Loucy (cell line): ENCODE results near the gene CYP1A1.
"Not testable (repeated sequence)": the region's sequence is repeated elsewhere in the genome, so short reads cannot be mapped to it uniquely, and the experiment has no call there.

ENCODE experiments used
- H2AFZ ChIP-seq: fragments of 200-600 bp; sonication (generic); 2 replicates; pipeline ENCODE4 v1.6.0; 2016; ENCODE audit warnings: antibody characterized with exemption, mild to moderate bottlenecking, low read length, moderate library complexity
- H3F3A ChIP-seq: fragments of 200-600 bp; 2 replicates; pipeline ENCODE4 v1.6.0; 2016; ENCODE audit warnings: antibody characterized with exemption, low read depth, mild to moderate bottlenecking
- H3K27me3 ChIP-seq: fragments of 200-600 bp; sonication (generic); 2 replicates; pipeline ENCODE4 v1.6.1; 2014; ENCODE audit warnings: low read length, mild to moderate bottlenecking; ENCODE audit not compliant: insufficient read depth, poor library complexity, severe bottlenecking
- H3K36me3 ChIP-seq: fragments of 200-600 bp; sonication (generic); 2 replicates; pipeline ENCODE4 v1.6.1; 2016; ENCODE audit warnings: low read length; ENCODE audit not compliant: insufficient read depth
- H3K4me1 ChIP-seq: fragments of 200-600 bp; sonication (generic); 2 replicates; pipeline ENCODE4 v1.5.1; 2014; ENCODE audit warnings: low read length, mild to moderate bottlenecking; ENCODE audit not compliant: insufficient read depth, poor library complexity, severe bottlenecking
- H3K4me2 ChIP-seq: fragments of 200-600 bp; sonication (generic); 2 replicates; pipeline ENCODE4 v1.6.0; 2014; ENCODE audit warnings: antibody characterized with exemption, low read length, low read depth, mild to moderate bottlenecking; ENCODE audit not compliant: poor library complexity, severe bottlenecking
- H3K4me3 ChIP-seq: fragments of 200-600 bp; sonication (generic); 2 replicates; pipeline ENCODE4 v1.5.1; 2014; ENCODE audit warnings: low read length, mild to moderate bottlenecking, mixed read lengths; ENCODE audit not compliant: poor library complexity, severe bottlenecking
- H3K79me2 ChIP-seq: fragments of 200-600 bp; sonication (generic); 2 replicates; pipeline ENCODE4 v1.6.1; 2014; ENCODE audit warnings: low read length; ENCODE audit not compliant: insufficient read depth
- H3K9ac ChIP-seq: fragments of 200-600 bp; sonication (generic); 2 replicates; pipeline ENCODE4 v1.6.0; 2014; ENCODE audit warnings: mild to moderate bottlenecking, low read depth, low read length, moderate library complexity; ENCODE audit not compliant: poor library complexity, severe bottlenecking
- H3K9me2 ChIP-seq: fragments of 200-600 bp; sonication (generic); replicated peaks from 2 replicates; pipeline ENCODE4 v1.6.1; 2016; ENCODE audit warnings: low read depth, low read length, mixed read lengths
- H3K9me3 ChIP-seq: fragments of 200-600 bp; sonication (generic); 2 replicates; pipeline ENCODE4 v1.6.1; 2014; ENCODE audit warnings: mild to moderate bottlenecking, antibody characterized with exemption, low read length, low read depth; ENCODE audit not compliant: insufficient read depth
- H4K20me1 ChIP-seq: fragments of 200-600 bp; sonication (generic); 2 replicates; pipeline ENCODE4 v1.6.0; 2014; ENCODE audit warnings: antibody characterized with exemption, low read length, mild to moderate bottlenecking; ENCODE audit not compliant: insufficient read depth, poor library complexity, severe bottlenecking
- EZH2phosphoT487 ChIP-seq: fragments of 200-600 bp; IDR thresholded peaks from 2 replicates; pipeline ENCODE4 v1.6.1; 2018; ENCODE audit warnings: antibody characterized with exemption, mild to moderate bottlenecking, moderate library complexity, borderline replicate concordance
- TF ChIP-seq, protein P1 (sequence below): fragments of 200-600 bp; sonication (generic); conservative IDR thresholded peaks from 2 replicates; pipeline ENCODE4 v1.5.1; 2014; ENCODE audit warnings: mild to moderate bottlenecking, antibody characterized with exemption, low read length

Gene CYP1A1

DNA sequence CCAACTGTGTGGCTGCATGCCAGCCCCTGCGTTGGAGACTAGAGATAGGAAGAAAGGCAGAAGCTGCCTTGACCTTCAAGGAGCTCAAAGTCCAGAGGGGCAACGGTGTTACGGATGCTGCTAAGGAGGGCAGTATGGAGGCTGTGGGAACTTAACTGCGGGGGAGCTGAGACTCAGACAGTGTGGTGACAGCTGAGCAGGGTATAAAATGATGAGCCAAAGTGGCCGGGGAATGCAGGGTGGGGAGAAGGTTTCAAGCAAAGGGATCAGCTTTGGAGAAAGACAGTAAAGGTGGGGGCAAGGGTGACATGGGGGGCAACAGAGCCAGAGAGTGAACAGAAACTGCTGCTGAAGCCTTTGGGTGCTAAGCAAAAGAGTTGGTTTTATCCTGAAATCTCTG is 17.1 kb upstream of the CYP1A1 start:
- Histone ChIP-seq H3K4me3 (no peak overlapping the region), H3K4me1 (no peaks in the 10 kb centered on the region), H3K9me3 (no peaks in the 10 kb centered on the region), H3K36me3 (no peaks in the 10 kb centered on the region), H3K4me2 (no peak overlapping the region), H3F3A (no peaks in the 10 kb centered on the region), H3K79me2 (no peaks in the 10 kb centered on the region), H3K27me3 (no peaks in the 10 kb centered on the region), H4K20me1 (no peaks in the 10 kb centered on the region), H3K9ac (no peak overlapping the region), H2AFZ (no peak overlapping the region), H3K9me2 (no peaks in the 10 kb centered on the region)
- TF ChIP-seq EZH2phosphoT487, result no peak
- TF ChIP-seq, protein P1, sequence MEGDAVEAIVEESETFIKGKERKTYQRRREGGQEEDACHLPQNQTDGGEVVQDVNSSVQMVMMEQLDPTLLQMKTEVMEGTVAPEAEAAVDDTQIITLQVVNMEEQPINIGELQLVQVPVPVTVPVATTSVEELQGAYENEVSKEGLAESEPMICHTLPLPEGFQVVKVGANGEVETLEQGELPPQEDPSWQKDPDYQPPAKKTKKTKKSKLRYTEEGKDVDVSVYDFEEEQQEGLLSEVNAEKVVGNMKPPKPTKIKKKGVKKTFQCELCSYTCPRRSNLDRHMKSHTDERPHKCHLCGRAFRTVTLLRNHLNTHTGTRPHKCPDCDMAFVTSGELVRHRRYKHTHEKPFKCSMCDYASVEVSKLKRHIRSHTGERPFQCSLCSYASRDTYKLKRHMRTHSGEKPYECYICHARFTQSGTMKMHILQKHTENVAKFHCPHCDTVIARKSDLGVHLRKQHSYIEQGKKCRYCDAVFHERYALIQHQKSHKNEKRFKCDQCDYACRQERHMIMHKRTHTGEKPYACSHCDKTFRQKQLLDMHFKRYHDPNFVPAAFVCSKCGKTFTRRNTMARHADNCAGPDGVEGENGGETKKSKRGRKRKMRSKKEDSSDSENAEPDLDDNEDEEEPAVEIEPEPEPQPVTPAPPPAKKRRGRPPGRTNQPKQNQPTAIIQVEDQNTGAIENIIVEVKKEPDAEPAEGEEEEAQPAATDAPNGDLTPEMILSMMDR, result no peak

DNA sequence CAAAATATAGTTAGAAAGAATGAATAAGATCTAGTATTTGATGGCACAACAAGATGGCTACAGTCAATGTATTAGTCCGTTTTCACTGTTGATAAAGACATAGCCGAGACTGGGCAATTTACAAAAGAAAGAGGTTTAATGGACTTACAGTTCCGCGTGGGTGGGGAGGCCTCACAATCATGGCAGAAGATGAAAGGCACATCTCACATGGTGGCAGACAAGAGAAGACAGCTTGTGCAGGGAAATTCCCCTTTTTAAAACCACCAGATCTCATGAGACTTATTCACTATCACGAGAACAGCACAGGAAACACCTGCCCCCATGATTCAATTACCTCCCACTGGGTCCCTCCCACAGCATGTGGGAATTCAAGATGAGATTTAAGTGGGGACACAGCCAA is 12.9 kb upstream of the CYP1A1 start:
- not testable (repeated sequence) for H3K27me3 ChIP-seq, H4K20me1 ChIP-seq, H3K36me3 ChIP-seq, H3K4me1 ChIP-seq, H3F3A ChIP-seq, H3K9me3 ChIP-seq, H3K4me3 ChIP-seq, H3K79me2 ChIP-seq, H3K9ac ChIP-seq, H3K9me2 ChIP-seq, H2AFZ ChIP-seq, H3K4me2 ChIP-seq

DNA sequence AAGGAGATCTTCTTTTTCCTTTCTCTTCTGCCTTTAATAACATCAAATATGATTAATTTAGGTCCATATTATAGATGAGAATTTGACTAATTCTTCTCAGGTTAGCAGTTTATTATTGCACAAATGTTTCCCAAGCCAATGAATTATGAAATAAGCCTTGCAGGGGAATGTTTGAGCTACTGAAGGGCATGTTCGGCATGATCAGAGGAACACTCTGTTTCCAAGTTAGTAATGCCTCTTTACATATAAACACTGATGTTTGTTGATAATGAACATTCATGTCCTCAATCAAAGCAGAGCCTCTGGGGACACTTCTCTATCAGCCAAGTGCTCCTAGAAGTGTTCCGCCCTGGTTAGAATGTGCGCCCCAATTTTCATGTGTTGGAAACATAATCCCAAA is 10.0 kb upstream of the CYP1A1 start:
- TF ChIP-seq, protein P1, result no peak
- TF ChIP-seq EZH2phosphoT487, result no peak

DNA sequence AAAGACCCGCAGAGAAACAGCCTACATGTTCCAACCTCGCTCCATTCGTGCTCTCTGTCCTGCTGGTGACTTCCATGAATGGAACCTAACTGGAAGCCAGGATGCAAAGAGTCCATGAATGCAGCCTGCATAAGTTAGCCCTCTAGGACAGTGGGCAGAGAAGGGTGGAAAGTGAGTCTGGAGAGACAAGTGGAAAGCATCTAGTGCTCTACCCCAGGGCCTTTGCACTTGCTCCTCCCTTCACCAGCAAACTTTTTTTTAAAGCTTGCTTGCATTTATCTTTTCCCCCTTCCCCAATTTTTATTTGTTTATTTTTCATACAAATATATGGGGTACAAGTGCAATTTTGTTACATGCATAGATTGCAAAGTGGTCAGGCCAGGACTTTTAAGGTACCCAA is 7.9 kb upstream of the CYP1A1 start:
- Histone ChIP-seq H3K36me3 (no peaks in the 10 kb centered on the region), H3K4me3 (no peak overlapping the region), H4K20me1 (no peaks in the 10 kb centered on the region), H3K9me2 (no peaks in the 10 kb centered on the region), H3K9ac (no peak overlapping the region), H3F3A (no peaks in the 10 kb centered on the region), H3K9me3 (no peaks in the 10 kb centered on the region), H3K4me2 (no peak overlapping the region), H3K79me2 (no peaks in the 10 kb centered on the region), H3K4me1 (no peaks in the 10 kb centered on the region), H2AFZ (no peak overlapping the region), H3K27me3 (no peaks in the 10 kb centered on the region)
- no peak for TF ChIP-seq EZH2phosphoT487
- TF ChIP-seq, protein P1, result no peak

More for the DNA sequence above, 10.0 kb upstream of the CYP1A1 start:
- no peaks in the 10 kb centered on the region for H3K4me1 ChIP-seq
- H3F3A ChIP-seq, result no peaks in the 10 kb centered on the region
- H3K4me3 ChIP-seq, result no peak overlapping the region
- no peak overlapping the region for H2AFZ ChIP-seq
- no peaks in the 10 kb centered on the region for H3K79me2 ChIP-seq
- no peak overlapping the region for H3K9ac ChIP-seq
- H4K20me1 ChIP-seq, result no peaks in the 10 kb centered on the region
- no peaks in the 10 kb centered on the region for H3K9me3 ChIP-seq
- no peaks in the 10 kb centered on the region for H3K9me2 ChIP-seq
- no peaks in the 10 kb centered on the region for H3K36me3 ChIP-seq
- no peaks in the 10 kb centered on the region for H3K27me3 ChIP-seq
- H3K4me2 ChIP-seq, result no peak overlapping the region
